Retina (tissue), 1 donor: Measurements from ENCODE around the gene ZSWIM1.
"Not testable (repeated sequence)": the region's sequence is repeated elsewhere in the genome, so short reads cannot be mapped to it uniquely, and the experiment has no call there.

Experiments
- DNase-seq: peaks from one replicate; pipeline ENCODE4 v3.0.0-alpha.2; 2016

The ZSWIM1 gene

DNA sequence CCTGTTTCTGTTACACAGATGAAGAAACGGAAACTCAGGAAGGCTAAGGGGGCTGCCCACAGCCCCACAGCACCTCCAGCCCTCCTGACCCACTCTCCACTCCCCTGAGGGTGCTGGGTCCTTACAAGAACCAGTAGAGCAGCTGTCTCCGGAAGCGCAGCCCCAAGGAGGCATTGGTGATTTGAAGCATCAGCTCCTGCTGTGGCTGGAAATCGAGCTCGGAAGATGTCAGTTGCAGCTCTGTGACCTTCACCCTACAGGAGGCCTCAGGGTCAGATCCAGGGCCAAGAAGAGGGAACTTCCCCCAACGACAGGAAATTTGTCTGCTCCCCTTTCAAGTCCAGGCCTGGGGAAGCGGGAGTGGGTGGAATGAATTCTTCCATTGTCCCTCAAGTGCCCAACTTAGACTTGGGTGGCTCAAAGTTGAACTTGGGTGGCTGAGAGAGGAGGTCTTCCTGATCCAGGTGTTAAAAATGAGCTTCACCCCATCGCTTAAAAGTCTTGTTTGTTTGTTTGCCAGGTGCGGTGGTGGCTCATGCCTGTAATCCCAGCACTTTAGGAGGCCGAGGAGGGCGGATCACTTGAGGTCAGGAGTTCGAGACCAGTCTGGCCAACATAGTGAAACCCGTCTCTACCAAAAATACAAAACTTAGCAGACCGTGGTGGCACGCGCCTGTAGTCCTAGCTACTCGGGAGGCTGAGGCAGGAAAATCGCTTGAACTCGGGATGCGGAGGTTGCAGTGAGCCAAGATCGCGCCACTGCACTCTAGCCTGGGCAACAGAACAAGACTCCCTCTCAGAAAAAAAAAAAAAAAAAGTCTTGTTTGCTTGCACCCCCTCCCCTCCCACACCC is 29.0 kb downstream of the ZSWIM1 start:
- DNase-seq, result no peak

GRCh38 chr20:45910670-45911485 is 29.9 kb downstream of the ZSWIM1 start:
- peak; percentile 91 for DNase-seq

DNA sequence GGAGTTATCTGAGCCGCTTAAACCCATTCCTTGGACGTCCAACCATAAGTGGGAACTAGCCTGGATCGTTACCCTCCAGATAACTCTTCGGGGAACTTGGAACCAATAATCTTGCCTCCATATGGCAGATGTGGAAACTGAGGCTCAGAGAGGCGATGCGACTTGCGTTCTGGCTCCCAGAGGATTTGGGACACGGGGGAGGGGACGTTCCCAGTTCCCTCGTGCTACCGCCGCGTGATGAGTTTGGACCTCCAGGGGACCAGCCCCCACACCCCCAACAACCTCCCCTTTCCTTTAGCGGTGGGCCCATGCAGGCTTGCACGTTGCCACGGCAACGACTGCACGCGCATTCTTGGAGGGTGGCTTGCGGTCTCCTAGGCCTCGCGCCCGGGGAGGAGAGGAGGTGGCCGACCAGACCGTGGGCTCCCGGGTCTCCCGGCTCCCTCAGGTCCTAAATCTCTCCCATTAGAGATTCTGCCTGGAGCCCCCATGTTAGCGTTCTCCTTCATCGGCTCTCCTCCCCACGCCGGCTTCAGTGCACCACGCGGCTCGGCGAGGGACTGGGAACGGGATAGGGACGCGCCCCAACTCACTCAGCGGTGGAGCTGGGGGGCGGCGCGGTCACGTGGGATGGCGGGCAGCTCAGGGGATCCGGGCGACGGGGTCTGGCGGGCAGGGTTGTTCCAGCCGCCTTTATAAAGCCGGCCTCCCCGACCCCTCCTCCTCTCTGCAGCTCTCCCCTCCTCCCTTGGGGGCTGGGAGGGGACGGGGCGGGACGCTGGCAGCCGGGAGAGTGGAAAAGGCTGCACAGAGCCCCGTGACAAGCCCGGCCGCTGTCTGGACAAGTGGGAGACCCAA is 30.7 kb downstream of the ZSWIM1 start, which contains the start of gene PLTP:
PLTP (minus strand) TSS at position 670 of the 858 bp plus-strand sequence. CDS start 703 bp downstream, outside the sequence.
- peak; percentile 86 for DNase-seq

DNA sequence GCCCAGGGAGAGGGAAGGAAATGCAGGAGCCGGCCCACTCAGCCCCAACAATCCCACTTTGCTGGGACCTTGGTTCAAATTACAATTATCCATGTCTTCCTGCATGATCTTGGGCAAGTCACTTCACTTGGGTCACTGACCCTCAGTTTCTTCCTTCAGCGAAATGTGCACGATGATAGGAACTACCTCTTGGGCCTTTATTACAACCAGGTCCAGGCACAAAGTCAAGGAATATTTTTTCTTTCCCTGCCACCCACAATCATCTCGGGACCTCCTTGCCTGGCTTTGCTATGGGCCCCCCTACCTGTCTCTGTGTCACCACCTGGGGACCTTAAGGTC is 31.3 kb downstream of the ZSWIM1 start:
- no peak for DNase-seq

- DNase-seq, result no peak
These were observed 32.1 kb downstream of the ZSWIM1 start for GRCh38 chr20:45913116-45913515.

DNA sequence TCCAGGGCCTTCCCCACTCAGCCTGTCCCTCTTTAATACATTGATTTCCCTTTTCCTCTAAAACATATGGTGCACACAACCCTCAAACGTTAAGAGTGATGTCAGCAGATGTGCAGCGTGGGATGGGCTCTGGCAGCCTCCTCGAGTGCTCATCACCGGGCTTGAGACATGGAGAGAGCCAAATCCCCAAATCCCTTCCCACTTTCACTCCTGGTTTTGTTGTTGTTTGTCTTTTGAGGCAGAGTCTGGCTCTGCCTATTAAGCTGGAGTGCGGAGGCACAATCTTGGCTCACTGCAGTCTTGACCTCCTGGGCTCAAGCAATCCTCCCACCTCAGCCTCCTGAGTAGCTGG is 36.7 kb downstream of the ZSWIM1 start:
- no peak for DNase-seq

GRCh38 chr20:45918182-45918737 is 37.2 kb downstream of the ZSWIM1 start:
- DNase-seq, result no peak

GRCh38 chr20:45918779-45919537 is 37.9 kb downstream of the ZSWIM1 start:
- DNase-seq, result no peak

DNA sequence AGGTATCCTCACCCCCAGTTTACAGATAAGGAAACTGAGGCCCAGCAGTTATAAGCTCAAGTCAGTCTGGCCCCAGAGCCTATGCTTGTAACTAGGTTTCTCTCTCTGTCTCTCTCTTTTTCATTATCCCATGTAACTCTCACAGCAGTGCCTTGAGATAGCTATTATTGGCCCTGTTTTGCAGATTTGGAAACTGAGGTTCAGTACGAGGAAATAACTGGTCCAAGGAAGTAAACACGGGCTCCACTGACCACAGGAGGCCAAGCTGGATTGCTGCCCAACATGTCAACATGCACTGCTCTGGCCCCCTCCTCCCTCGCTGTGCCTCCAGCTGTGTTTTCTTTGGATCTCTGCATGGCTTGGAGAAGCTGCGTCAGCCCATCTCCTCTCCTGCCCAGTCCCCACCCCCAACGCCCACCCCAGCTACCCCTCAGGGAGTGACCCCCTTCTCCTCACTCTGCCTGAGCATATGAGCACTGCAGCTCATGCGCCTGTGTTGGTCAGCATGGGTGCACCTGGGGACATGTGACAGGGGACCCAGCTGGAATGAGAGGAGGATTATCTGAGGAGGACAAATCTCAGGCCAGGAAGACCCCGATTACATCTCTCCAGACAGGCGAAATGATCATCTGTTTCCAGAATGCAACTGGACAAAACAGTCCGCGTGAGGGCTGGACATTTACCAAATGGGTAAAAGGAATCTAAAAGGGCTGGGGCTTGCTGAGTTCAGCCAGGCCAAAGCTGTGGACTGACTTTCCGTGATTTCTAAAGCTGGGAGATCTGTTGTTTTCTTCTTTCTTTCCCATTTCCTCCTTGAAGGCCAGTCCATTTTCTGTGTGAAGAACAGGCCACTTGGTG is 38.7 kb downstream of the ZSWIM1 start:
- peak; percentile 16 for DNase-seq

DNA sequence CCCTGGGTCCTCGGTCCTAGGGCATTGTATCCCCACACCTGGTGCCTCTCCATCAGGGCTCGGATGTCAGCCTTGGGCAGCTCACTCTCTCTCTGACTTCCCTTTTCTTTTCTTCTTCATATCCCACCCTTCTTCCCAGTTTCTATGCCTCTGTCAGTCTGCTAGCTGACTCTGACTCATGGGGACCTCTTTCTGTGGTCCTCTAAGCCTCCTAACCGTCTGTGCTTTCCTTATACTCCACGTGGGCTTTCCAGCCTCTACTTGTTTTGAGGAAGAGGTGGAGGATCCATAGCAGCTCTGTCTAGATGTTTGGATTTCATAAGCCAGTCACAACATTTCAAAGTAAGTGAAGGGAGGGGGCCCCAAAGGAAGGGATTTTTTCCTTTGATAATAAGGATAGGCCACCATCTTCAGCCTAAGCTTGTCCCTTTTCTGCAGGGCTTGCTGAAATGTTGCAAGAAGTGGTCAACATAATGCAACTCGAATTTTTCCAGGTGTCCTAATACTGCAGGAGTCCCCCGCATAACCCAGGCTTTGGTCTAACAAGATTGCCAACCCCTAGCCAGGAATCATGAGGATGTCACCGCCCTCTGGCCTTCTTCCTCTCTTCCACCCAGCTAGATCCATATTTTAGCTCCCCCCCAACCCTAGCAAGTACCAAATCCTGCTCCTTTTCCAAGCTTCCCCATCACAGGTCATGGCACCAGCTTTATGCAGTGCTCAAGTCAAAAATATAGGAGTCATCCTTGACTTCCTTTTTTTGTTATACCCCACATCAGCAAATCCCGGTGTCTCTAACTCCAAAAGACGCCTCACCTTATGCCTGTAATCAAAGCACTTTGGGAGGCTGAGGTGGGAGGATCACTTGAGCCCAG is 39.7 kb downstream of the ZSWIM1 start:
- no peak for DNase-seq

DNA sequence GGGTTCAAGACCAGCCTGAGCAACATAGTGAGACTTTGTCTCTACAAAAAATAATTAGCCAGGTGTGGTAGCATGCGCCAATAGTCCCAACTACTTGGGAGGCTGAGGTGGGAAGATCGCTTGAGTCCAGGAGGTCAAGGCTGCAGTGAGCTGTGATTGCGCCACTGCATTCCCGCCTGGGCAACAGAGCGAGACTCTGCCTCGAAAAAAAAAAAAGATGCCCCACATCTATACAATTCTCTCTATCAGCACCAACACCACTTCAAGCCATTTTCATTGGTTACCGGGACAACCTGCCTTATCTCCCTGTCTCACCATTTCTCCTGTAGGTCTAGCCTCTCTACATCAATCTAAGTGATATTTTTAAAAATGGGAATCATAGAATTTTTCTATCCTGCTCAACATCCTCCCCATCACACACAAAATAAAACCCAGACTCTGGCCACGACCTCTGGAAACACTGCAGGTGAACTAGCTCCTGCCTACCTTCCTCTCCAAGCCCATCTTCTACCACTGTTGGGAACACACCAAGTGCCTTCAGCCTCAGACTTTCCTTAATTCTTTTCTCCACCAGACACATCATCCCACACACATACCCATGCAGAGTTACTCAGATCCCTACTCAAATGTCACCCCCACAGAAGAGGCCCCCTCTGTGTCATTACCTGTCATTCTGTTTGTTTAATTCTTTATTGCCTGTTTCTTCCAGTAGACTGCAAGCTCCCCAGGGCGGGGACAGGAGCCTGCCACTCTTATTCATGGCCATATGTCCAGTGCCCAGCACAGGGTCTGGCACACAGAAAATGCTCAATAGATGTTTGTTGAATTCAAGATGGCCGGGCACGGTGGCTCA is 40.5 kb downstream of the ZSWIM1 start:
- DNase-seq, result no peak

GRCh38 chr20:45924391-45925261 is 43.6 kb downstream of the ZSWIM1 start:
- DNase-seq, result no peak

DNA sequence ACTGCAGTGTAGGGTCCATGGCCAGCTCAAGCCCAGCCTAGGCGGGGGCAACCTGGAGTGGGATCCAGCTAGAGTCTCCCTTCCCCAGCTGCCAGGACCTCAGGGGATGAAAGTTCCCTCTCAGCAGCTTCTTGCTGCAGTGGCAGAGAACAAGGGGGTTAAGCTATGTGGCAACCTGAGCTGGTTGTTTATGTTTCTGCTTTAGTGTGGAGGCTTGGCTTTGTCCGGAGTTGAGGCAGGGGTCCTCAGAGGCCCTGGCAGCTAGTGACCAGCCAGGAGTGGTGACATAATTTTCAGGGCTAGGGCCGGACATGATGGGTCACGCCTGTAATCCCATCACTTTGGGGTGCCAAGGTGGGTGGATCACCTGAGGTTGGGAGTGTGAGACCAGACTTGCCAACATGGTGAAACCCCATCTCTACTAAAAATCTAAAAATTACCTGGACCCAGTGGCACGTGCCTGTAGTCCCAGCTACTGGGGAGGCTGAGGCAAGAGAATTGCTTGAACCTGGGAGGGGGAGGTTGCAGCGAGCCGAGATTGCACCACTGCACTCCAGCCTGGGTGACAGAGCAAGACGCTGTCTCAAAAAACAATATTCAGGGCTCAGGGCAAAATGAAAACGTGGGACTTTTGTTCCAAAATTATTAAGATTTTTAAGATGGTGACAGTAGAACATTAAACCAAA is 44.9 kb downstream of the ZSWIM1 start:
- no peak for DNase-seq

DNA sequence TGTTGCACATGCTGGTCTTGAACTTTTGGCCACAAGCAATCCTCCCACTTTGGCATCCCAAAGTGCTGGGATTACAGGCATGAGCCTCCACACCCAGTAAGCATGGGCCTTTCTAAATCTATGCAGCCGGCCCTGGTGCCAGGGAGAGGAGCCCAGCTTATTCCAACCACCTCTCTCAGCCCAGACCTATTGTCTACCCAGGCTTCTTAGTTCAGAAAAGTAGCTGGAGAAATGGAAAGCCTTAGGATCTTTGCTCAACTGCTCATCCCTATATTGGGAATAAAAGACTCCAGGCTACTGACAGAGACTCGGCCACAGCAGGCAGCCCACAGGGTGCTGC is 45.7 kb downstream of the ZSWIM1 start:
- no peak for DNase-seq

DNA sequence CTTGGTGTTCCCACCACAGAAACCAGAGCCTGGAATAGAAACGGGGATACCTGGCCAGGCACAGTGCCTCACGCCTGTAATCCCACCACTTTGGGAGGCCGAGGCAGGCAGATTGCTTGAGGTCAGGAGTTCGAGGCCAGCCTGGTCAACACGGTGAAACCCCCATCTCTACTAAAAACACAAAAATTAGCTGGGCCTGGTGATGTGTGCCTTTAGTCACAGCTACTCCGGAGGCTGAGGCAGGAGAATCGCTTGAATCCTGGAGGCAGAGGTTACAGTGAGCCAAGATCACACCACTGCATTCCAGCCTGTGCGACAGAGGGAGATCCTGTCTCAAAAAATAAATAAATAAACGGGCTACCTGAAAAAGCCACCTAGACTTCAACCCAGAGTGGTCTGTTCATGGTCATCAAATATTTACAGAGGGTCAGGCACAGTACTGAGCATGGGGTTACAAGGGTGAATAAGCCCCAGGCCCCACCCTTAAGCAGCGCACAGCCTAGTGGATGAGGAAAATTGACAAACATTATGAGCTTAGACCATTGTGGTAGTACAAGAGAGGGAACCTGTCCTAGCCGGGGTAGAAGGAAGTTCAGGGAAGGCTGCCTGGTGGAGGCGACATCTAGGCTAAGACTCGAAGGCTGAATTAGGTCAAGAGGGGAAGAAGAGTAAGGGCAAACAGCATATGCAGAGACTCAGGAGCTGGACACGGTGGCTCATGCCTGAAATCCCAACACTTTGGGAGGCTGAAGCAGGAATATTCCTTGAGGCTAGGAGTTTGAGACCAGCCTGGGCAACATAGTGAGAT is 46.2 kb downstream of the ZSWIM1 start:
- no peak for DNase-seq

DNA sequence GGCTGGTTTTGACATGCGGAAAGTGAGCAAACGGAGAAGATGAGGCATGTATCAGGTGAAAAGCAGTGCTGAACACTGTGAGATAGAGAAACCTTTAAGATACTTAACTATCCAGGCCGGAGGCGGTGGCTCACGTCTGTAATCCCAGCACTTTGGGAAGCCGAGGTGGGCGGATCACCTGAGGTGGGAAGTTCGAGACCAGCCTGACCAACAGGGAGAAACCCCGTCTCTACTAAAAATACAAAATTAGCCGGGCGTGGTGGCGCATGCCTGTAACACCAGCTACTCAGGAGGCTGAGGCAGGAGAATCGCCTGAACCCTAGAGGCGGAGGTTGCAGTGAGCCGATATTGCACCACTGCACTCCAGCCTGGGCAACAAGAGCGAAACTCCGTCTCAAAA is 50.7 kb downstream of the ZSWIM1 start:
- not testable (repeated sequence) for DNase-seq
